ENCODE data around the gene INPP5F.
A peak's percentile ranks its signal among the peaks of the same experiment; 100 is the strongest.

INPP5F gene

GRCh38 chr10:119725828-119726675, at the start of gene INPP5F:
TSS of gene INPP5F (plus strand) at chr10:119726050. CDS start at chr10:119726263, 213 bp downstream.
- peaks cover 21% of the 10 kb centered on the region for H3K4me1 ChIP-seq

GRCh38 chr10:119677126-119677525, 48.7 kb upstream of the INPP5F start:
- H3K4me1 ChIP-seq, result peaks cover 13% of the 10 kb centered on the region
- H3K36me3 ChIP-seq (ENCODE audit: control insufficient read depth, insufficient read depth, low read length), result no peaks in the 10 kb centered on the region
- no peak overlapping the region for H3K27ac ChIP-seq

More at GRCh38 chr10:119725828-119726675, at the start of gene INPP5F:
- no peaks in the 10 kb centered on the region for H3K36me3 ChIP-seq (ENCODE audit: control insufficient read depth, insufficient read depth, low read length)
- H3K4me2 ChIP-seq (ENCODE audit: low read length), result peak within 1 kb of the TSS; percentile 78
- H3K27me3 ChIP-seq (ENCODE audit: control insufficient read depth, insufficient read depth, low read length), result no peaks in the 10 kb centered on the region
- H3K9ac ChIP-seq, result peak within 1 kb of the TSS; percentile 83
- no peaks in the 10 kb centered on the region for H3K9me3 ChIP-seq (ENCODE audit: control insufficient read depth, low read length)
- peak within 1 kb of the TSS; percentile 69 for H3K4me3 ChIP-seq (ENCODE audit: low read depth, low read length)
- peak; percentile 45 for TF ChIP-seq CTCF (IDR thresholded peaks at IDR 0.05)
- peak within 1 kb of the TSS; percentile 99 for H2AFZ ChIP-seq
- peak within 1 kb of the TSS; percentile 93 for H3K27ac ChIP-seq
- H3K79me2 ChIP-seq, result no peaks in the 10 kb centered on the region

GRCh38 chr10:119677904-119678755, 47.7 kb upstream of the INPP5F start:
- TF ChIP-seq CTCF (IDR thresholded peaks at IDR 0.05), result no peak
- no peak overlapping the region for H2AFZ ChIP-seq
- H3K79me2 ChIP-seq, result peaks cover 10% of the 10 kb centered on the region
- H3K9ac ChIP-seq, result no peak overlapping the region
- no peaks in the 10 kb centered on the region for H3K36me3 ChIP-seq (ENCODE audit: control insufficient read depth, insufficient read depth, low read length)
- H3K9me3 ChIP-seq (ENCODE audit: control insufficient read depth, low read length), result no peaks in the 10 kb centered on the region
- no peak overlapping the region for H3K4me3 ChIP-seq (ENCODE audit: low read depth, low read length)
- H3K4me2 ChIP-seq (ENCODE audit: low read length), result no peak overlapping the region
- H3K27me3 ChIP-seq (ENCODE audit: control insufficient read depth, insufficient read depth, low read length), result no peaks in the 10 kb centered on the region
- peaks cover 12% of the 10 kb centered on the region for H3K4me1 ChIP-seq
- no peak overlapping the region for H3K27ac ChIP-seq

More at GRCh38 chr10:119677126-119677525, 48.7 kb upstream of the INPP5F start:
- H3K9me3 ChIP-seq (ENCODE audit: control insufficient read depth, low read length), result no peaks in the 10 kb centered on the region
- H2AFZ ChIP-seq, result no peak overlapping the region
- no peak overlapping the region for H3K9ac ChIP-seq
- no peaks in the 10 kb centered on the region for H3K27me3 ChIP-seq (ENCODE audit: control insufficient read depth, insufficient read depth, low read length)
- H3K4me3 ChIP-seq (ENCODE audit: low read depth, low read length), result no peak overlapping the region
- no peak overlapping the region for H3K4me2 ChIP-seq (ENCODE audit: low read length)
- H3K79me2 ChIP-seq, result peaks cover 18% of the 10 kb centered on the region
- no peak for TF ChIP-seq CTCF (IDR thresholded peaks at IDR 0.05)

- peaks cover 4% of the 10 kb centered on the region for H3K79me2 ChIP-seq
- H3K4me3 ChIP-seq (ENCODE audit: low read depth, low read length), result no peak overlapping the region
- H3K9ac ChIP-seq, result no peak overlapping the region
- no peaks in the 10 kb centered on the region for H3K36me3 ChIP-seq (ENCODE audit: control insufficient read depth, insufficient read depth, low read length)
- peaks cover 12% of the 10 kb centered on the region for H3K4me1 ChIP-seq
- no peak overlapping the region for H3K4me2 ChIP-seq (ENCODE audit: low read length)
- H3K27ac ChIP-seq, result no peak overlapping the region
- no peaks in the 10 kb centered on the region for H3K9me3 ChIP-seq (ENCODE audit: control insufficient read depth, low read length)
- no peaks in the 10 kb centered on the region for H3K27me3 ChIP-seq (ENCODE audit: control insufficient read depth, insufficient read depth, low read length)
- no peak overlapping the region for H2AFZ ChIP-seq
- TF ChIP-seq CTCF (IDR thresholded peaks at IDR 0.05), result no peak
Measured at GRCh38 chr10:119679480-119679829, 46.4 kb upstream of the INPP5F start.
